CD4-positive, alpha-beta T cell (primary cell): ENCODE measurements around the gene BMPR1A. TPM values are rescaled to one million over a fixed set of nuclear protein-coding genes. Genes with fewer than 3 reads are reported as not detected.
"Not testable (repeated sequence)": the region's sequence is repeated elsewhere in the genome, so short reads cannot be mapped to it uniquely, and the experiment has no call there.

Experiments
- ATAC-seq: fragments of 200-7000 bp; cut with Tn5 transposase; one replicate; pipeline ENCODE4 v1.10.0; 2022; ENCODE audit warnings: mild to moderate bottlenecking; ENCODE audit not compliant: poor library complexity
- CTCF ChIA-PET: fragments of 350-600 bp; sonication (Branson Sonifier 250); formaldehyde crosslinking; loops from one replicate; lab custom pipeline; 2021; ENCODE audit warnings: antibody characterized with exemption, inconsistent platforms; lab: Charles Lee
- POLR2A ChIA-PET: fragments of 350-600 bp; sonication (Branson Sonifier 250); formaldehyde crosslinking; loops from one replicate; lab custom pipeline; 2021; ENCODE audit warnings: antibody characterized with exemption, inconsistent platforms; lab: Charles Lee
- DNase-seq, 14 experiments: peaks; one replicate each; pipeline ENCODE4 v3.0.0-alpha.2; 2013 to 2020; ENCODE audit warnings: mixed read lengths in 2 of 14
- H3K27ac ChIP-seq, 2 donors: one replicate each; pipeline versions ENCODE4 v1.5.1 to v1.7.0; 2013; ENCODE audit warnings: low read length in 2 of 2, low read depth in 1 of 2, mild to moderate bottlenecking in 1 of 2
- H3K27me3 ChIP-seq, 2 experiments: 1 replicate in 1 of 2; 2 replicates in 1 of 2; pipeline versions ENCODE4 v1.6.1 to v1.7.0; 2013; ENCODE audit warnings: low read length in 2 of 2, control low read depth in 1 of 2, mild to moderate bottlenecking in 1 of 2, moderate library complexity in 1 of 2; ENCODE audit not compliant: insufficient read depth in 2 of 2, control insufficient read depth in 1 of 2
- H3K36me3 ChIP-seq: one replicate; pipeline ENCODE4 v1.6.1; 2013; ENCODE audit warnings: low read length, control low read depth; ENCODE audit not compliant: insufficient read depth
- H3K4me1 ChIP-seq: one replicate; pipeline ENCODE4 v1.6.1; 2013; ENCODE audit warnings: low read length, control low read depth; ENCODE audit not compliant: insufficient read depth
- H3K4me3 ChIP-seq: one replicate; pipeline ENCODE4 v1.5.1; 2013; ENCODE audit warnings: mild to moderate bottlenecking, low read length, moderate library complexity
- H3K9me3 ChIP-seq, 2 experiments: 1 replicate in 1 of 2; 2 replicates in 1 of 2; pipeline versions ENCODE4 v1.6.1 to v1.7.0; 2013; ENCODE audit warnings: low read length in 2 of 2, mild to moderate bottlenecking in 2 of 2, control low read depth in 1 of 2, moderate library complexity in 1 of 2; ENCODE audit not compliant: control insufficient read depth in 1 of 2, insufficient read depth in 1 of 2
- H3K27ac Mint-ChIP-seq: one replicate; pipeline ENCODE4 v1.8.0; 2020; ENCODE audit warnings: mixed read lengths
- H3K27me3 Mint-ChIP-seq: one replicate; pipeline ENCODE4 v1.8.0; 2021; ENCODE audit warnings: mixed read lengths
- H3K36me3 Mint-ChIP-seq: one replicate; pipeline ENCODE4 v1.8.0; 2021; ENCODE audit warnings: low read depth, mixed read lengths
- H3K4me1 Mint-ChIP-seq: one replicate; pipeline ENCODE4 v1.8.0; 2021; ENCODE audit warnings: low read depth, mixed read lengths
- H3K4me3 Mint-ChIP-seq: one replicate; pipeline ENCODE4 v1.8.0; 2020; ENCODE audit warnings: mild to moderate bottlenecking, mixed read lengths
- H3K9me3 Mint-ChIP-seq: one replicate; pipeline ENCODE4 v1.8.0; 2020; ENCODE audit warnings: mixed read lengths
- intact Hi-C, 2 experiments: fragments of 100-400 bp; cut with DNase I in 1 of 2; cut with micrococcal nuclease in 1 of 2; formaldehyde crosslinking; loops; one replicate each; pipeline versions ENCODE4 v1.15.1 to v1.9.0; 2023 to 2025; cut with DNase I, micrococcal nuclease
- total RNA-seq, 174 experiments: library from RNA in 2 of 174; stranded (reverse) in 2 of 174; gene quantifications; one replicate each; pipeline ENCODE4 v1.2.3 and lab custom pipeline; 2021 to 2026
- TF ChIP-seq, protein P1 (sequence below): fragments of 200-600 bp; IDR thresholded peaks from one replicate; pipeline ENCODE4 v1.8.0; 2022; ENCODE audit warnings: antibody characterized with exemption, mild to moderate bottlenecking

BMPR1A gene
- total RNA-seq, 2 experiments from 2014 or later: 1.9 to 2.6 TPM

DNA sequence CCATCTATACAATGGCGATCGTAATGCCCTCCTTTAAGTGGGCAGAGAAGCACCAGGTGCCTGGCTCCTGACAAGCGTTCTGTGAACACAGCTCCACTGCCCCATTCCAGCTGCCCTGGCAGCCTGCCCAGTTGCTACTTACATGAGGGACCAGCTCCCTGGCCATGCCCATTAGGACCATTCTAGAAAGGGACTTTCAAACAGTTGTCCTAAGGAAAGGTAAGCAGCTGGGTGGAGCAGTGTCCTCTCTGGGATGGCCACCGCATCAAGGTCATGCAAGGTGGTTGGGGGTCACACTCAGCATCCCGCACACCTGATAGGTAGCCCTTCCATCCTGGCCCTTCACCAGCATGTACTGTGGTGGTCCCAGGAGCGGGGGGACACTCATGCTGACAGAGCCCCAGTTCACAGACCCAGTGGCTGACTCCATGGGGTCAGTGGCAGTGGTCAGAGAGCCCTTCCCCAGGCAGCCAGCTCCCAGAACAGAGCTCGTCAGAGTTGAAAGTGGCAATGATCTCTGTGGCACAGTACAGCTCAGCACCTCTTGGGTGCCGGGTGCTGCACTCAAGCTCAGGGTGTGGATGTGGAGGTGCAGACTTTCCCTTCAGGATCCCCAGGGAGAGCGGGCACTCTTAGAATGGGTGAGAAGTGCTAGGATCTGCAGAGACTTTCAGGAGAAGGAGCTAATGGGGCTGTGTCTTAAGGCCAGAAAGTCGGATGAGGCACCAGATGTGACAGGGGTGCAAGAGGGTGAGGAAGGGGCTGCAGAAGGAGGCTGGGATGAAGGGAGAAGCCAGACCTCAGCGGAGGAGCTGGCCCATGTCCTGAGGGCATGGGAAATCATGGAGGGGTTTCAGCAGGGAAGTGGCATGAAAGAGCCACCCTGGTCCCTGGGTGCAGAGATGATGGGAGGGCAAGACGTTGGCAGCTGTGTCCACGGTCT, 190.1 kb downstream of the BMPR1A start:
- H3K4me1 ChIP-seq: peaks cover 23% of the 10 kb centered on the region
- CTCF ChIA-PET: no interaction called here
- DNase-seq (peak in 3 of 14 experiments; percentile 3 to 23 (median 6)), ATAC-seq (no peak)
- Mint-ChIP-seq H3K4me3 (no peak overlapping the region), H3K36me3 (peaks cover 4% of the 10 kb centered on the region), H3K9me3 (no peaks in the 10 kb centered on the region), H3K27ac (no peak overlapping the region), H3K27me3 (peaks cover 5% of the 10 kb centered on the region), H3K4me1 (peaks cover 14% of the 10 kb centered on the region)
- TF ChIP-seq, protein P1, sequence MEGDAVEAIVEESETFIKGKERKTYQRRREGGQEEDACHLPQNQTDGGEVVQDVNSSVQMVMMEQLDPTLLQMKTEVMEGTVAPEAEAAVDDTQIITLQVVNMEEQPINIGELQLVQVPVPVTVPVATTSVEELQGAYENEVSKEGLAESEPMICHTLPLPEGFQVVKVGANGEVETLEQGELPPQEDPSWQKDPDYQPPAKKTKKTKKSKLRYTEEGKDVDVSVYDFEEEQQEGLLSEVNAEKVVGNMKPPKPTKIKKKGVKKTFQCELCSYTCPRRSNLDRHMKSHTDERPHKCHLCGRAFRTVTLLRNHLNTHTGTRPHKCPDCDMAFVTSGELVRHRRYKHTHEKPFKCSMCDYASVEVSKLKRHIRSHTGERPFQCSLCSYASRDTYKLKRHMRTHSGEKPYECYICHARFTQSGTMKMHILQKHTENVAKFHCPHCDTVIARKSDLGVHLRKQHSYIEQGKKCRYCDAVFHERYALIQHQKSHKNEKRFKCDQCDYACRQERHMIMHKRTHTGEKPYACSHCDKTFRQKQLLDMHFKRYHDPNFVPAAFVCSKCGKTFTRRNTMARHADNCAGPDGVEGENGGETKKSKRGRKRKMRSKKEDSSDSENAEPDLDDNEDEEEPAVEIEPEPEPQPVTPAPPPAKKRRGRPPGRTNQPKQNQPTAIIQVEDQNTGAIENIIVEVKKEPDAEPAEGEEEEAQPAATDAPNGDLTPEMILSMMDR: no peak
- H3K36me3 ChIP-seq: no peaks in the 10 kb centered on the region
- POLR2A ChIA-PET: interaction anchor here (1.0 kb wide), 1 partner anchor 20 kb away, joined by 3 read pairs; no protein-coding TSS in a partner anchor
- no peak overlapping the region for H3K27ac ChIP-seq
- no peak overlapping the region for H3K4me3 ChIP-seq
- H3K9me3 ChIP-seq: no peaks in the 10 kb centered on the region
- intact Hi-C loops: no loop called here
- no peaks in the 10 kb centered on the region for H3K27me3 ChIP-seq

DNA sequence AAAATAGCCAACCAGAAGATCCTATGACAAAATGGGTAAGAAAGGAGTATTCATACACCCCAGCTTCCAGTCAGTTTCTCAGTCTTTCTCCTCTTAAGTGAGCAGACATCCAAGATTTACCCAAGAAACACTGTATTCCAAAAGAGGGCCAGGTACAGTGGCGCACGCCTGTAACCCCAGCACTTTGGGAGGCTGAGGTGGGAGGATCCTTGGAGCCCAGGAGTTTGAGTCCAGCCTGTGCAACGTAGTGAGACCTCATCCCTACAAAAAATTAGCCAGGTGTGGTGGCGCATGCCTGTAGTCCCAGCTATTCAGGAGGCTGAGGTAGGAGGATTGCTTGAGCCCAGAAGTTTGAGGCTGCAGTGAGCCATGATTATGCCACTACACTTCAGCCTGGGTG, 191.4 kb downstream of the BMPR1A start:
- H3K4me1 Mint-ChIP-seq: peaks cover 14% of the 10 kb centered on the region
- H3K4me3 Mint-ChIP-seq, H3K4me3 ChIP-seq, H3K27me3 Mint-ChIP-seq, H3K27me3 ChIP-seq, H3K9me3 ChIP-seq, H3K36me3 ChIP-seq, H3K27ac ChIP-seq, ATAC-seq, intact Hi-C loops, H3K9me3 Mint-ChIP-seq, H3K27ac Mint-ChIP-seq, H3K36me3 Mint-ChIP-seq, POLR2A ChIA-PET: not testable (repeated sequence)
- peaks cover 30% of the 10 kb centered on the region for H3K4me1 ChIP-seq
- CTCF ChIA-PET: interaction anchor here (0.7 to 1.2 kb wide), 2 partner anchors 13 to 19 kb away, joined by 3 read pairs; no protein-coding TSS in a partner anchor
- DNase-seq: peak in 1 of 14 experiments; percentile 20

DNA sequence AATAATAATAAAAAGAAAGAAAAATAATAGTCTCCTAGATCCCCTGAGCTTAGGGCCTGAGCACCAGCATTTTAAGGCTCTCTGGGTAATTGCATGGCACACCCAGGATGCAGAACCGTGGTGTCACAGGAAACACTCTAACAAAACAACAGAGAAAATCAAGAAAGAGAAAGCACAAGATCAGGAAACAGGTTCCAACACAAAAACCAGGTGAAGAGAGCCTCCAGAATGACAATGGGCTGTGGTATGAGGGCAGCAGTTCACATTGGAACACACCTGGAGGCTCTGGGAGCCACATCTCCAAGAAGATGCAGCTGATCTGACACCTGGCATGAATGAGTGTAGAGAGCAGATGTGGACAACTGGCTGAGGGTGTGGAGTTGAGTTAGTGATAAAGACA, 193.9 kb downstream of the BMPR1A start:
- POLR2A ChIA-PET: interaction anchor here (0.8 to 1.3 kb wide), 2 partner anchors 19 to 21 kb away, joined by 3 to 5 read pairs; no protein-coding TSS in a partner anchor
- Mint-ChIP-seq H3K36me3 (peaks cover 4% of the 10 kb centered on the region), H3K27me3 (peaks cover 5% of the 10 kb centered on the region), H3K27ac (peak overlapping the region; percentile 80), H3K4me3 (peak overlapping the region; percentile 7), H3K4me1 (peaks cover 14% of the 10 kb centered on the region), H3K9me3 (peaks cover 2% of the 10 kb centered on the region)
- intact Hi-C loops: no loop called here
- Histone ChIP-seq H3K9me3 (peaks cover 0 to 21% of the 10 kb centered on the region in 2 experiments), H3K27me3 (no peaks in the 10 kb centered on the region), H3K36me3 (no peaks in the 10 kb centered on the region), H3K4me3 (no peak overlapping the region), H3K4me1 (peaks cover 33% of the 10 kb centered on the region), H3K27ac (peak overlapping the region; percentile 51 to 79)
- ATAC-seq: peak; percentile 51
- TF ChIP-seq, protein P1: no peak
- CTCF ChIA-PET: interaction anchor here (0.6 kb wide), 1 partner anchor 11 kb away, joined by 3 read pairs; no protein-coding TSS in a partner anchor
- peak in 3 of 14 experiments; percentile 14 to 73 (median 41) for DNase-seq
